Left lung (tissue), 14 donors: ENCODE data around the gene GALNS. TPM values are rescaled to one million over a fixed set of nuclear protein-coding genes. Genes with fewer than 3 reads are reported as not detected.

Source experiments
- ATAC-seq: fragments of 200-7000 bp; cut with Tn5 transposase; one replicate; pipeline ENCODE4 v1.9.1; 2020; ENCODE audit warnings: moderate library complexity
- DNase-seq, 4 donors: peaks; one replicate each; pipeline ENCODE4 v3.0.0-alpha.2; 2013 to 2020
- H3K27ac ChIP-seq, 2 donors: fragments of 200-600 bp; sonication (generic) in 1 of 2; one replicate each; pipeline versions ENCODE4 v1.5.0 to v1.8.0; 2020 to 2021
- H3K27me3 ChIP-seq, 2 donors: fragments of 200-600 bp; sonication (generic) in 1 of 2; one replicate each; pipeline versions ENCODE4 v1.5.0 to v1.8.0; 2020 to 2021
- H3K36me3 ChIP-seq, 2 donors: fragments of 200-600 bp; sonication (generic) in 1 of 2; one replicate each; pipeline versions ENCODE4 v1.5.0 to v1.8.0; 2020 to 2021
- H3K4me1 ChIP-seq, 2 donors: fragments of 200-600 bp; one replicate each; pipeline ENCODE4 v1.8.0; 2021
- H3K4me3 ChIP-seq, 2 donors: fragments of 200-600 bp; sonication (generic) in 1 of 2; one replicate each; pipeline versions ENCODE4 v1.5.0 to v1.8.0; 2020 to 2021; ENCODE audit warnings: mild to moderate bottlenecking in 1 of 2
- H3K9me3 ChIP-seq, 2 donors: fragments of 200-600 bp; sonication (generic) in 1 of 2; one replicate each; pipeline versions ENCODE4 v1.5.0 to v1.8.0; 2020 to 2021
- intact Hi-C, 2 donors: fragments of 100-400 bp; cut with DNase I; formaldehyde crosslinking; loops; one replicate each; pipeline versions ENCODE4 v1.11.2 to v1.14.2; 2022
- long read RNA-seq, 12 donors: library from polyadenylated mRNA in 2 of 12; unstranded in 2 of 12; transcript quantifications; one replicate each; pipeline ENCODE4 v2.0.0 and lab custom pipeline, GENCODE V29; 2019 to 2026
- polyA plus RNA-seq, 6 donors: library from polyadenylated mRNA; unstranded; fragments of 120-200 nt; gene quantifications; one replicate each; pipeline ENCODE4 v1.2.1, GENCODE V29; 2013; ENCODE audit not compliant: insufficient read length in 6 of 6
- total RNA-seq, 2 donors: library from RNA; stranded (reverse); fragmentation: NEBNext Ultra II Directional; extraction: Animal tissue kit (Norgen Biotek cat#: 25700); gene quantifications; one replicate each; pipeline ENCODE4 v1.2.1, GENCODE V29; 2021
- TF ChIP-seq, protein P1 (sequence below), 2 donors: fragments of 200-600 bp; sonication (generic) in 1 of 2; IDR thresholded peaks; one replicate each; pipeline versions ENCODE4 v1.5.0 to v1.8.0; 2021; ENCODE audit warnings: antibody characterized with exemption in 2 of 2
- donor health status: DM: no; HTN: yes; CAD: no.
- donor health status: DM: no; HTN: no; CAD: no.

Gene GALNS
- total RNA-seq (10 to 100 TPM; 46.3 to 46.5 TPM), polyA plus RNA-seq (10 to 100 TPM; 23.8 to 38.2 (median 29.7) TPM)
- long read RNA-seq, donor 1, partial matches to known transcripts: 0 of 1 reads
- long read RNA-seq, donor 1, other reads (novel, unspliced or antisense): 0 of 1 reads
- long read RNA-seq, donor 2, partial matches to known transcripts: 0 of 5 reads
- long read RNA-seq, donor 2, other reads (novel, unspliced or antisense): 0 of 5 reads
- long read RNA-seq, donor 3, transcript GALNS-201 (14 exons, 2,363 nt): major isoform, 9 of 9 reads
- long read RNA-seq, donor 3, partial matches to known transcripts: 0 of 9 reads
- long read RNA-seq, donor 3, other reads (novel, unspliced or antisense): 0 of 9 reads
- long read RNA-seq, donor 4, transcript GALNS-201 (14 exons, 2,363 nt): major isoform, 18 of 22 reads
- long read RNA-seq, donor 4, partial matches to known transcripts: 2 of 22 reads
- long read RNA-seq, donor 4, other reads (novel, unspliced or antisense): 1 of 22 reads
- long read RNA-seq, donor 5, partial matches to known transcripts: 0 of 4 reads
- long read RNA-seq, donor 5, other reads (novel, unspliced or antisense): 0 of 4 reads
- long read RNA-seq, donor 6, partial matches to known transcripts: 0 of 1 reads
- long read RNA-seq, donor 6, other reads (novel, unspliced or antisense): 0 of 1 reads
- long read RNA-seq, donor 7: 0 reads
- long read RNA-seq, donor 8, full-length matches to known transcripts: 6 of 6 reads
- long read RNA-seq, donor 8, partial matches to known transcripts: 0 of 6 reads
- long read RNA-seq, donor 8, other reads (novel, unspliced or antisense): 0 of 6 reads
- long read RNA-seq, donor 9: 0 reads
- long read RNA-seq, donor 10, full-length matches to known transcripts: 23 of 26 reads
- long read RNA-seq, donor 10, partial matches to known transcripts: 0 of 26 reads
- long read RNA-seq, donor 10, other reads (novel, unspliced or antisense): 3 of 26 reads
- long read RNA-seq, donor 11: 0 reads
- long read RNA-seq, donor 12, transcript GALNS-201 (14 exons, 2,363 nt): major isoform, 6 of 6 reads
- long read RNA-seq, donor 12, partial matches to known transcripts: 0 of 6 reads
- long read RNA-seq, donor 12, other reads (novel, unspliced or antisense): 0 of 6 reads

DNA sequence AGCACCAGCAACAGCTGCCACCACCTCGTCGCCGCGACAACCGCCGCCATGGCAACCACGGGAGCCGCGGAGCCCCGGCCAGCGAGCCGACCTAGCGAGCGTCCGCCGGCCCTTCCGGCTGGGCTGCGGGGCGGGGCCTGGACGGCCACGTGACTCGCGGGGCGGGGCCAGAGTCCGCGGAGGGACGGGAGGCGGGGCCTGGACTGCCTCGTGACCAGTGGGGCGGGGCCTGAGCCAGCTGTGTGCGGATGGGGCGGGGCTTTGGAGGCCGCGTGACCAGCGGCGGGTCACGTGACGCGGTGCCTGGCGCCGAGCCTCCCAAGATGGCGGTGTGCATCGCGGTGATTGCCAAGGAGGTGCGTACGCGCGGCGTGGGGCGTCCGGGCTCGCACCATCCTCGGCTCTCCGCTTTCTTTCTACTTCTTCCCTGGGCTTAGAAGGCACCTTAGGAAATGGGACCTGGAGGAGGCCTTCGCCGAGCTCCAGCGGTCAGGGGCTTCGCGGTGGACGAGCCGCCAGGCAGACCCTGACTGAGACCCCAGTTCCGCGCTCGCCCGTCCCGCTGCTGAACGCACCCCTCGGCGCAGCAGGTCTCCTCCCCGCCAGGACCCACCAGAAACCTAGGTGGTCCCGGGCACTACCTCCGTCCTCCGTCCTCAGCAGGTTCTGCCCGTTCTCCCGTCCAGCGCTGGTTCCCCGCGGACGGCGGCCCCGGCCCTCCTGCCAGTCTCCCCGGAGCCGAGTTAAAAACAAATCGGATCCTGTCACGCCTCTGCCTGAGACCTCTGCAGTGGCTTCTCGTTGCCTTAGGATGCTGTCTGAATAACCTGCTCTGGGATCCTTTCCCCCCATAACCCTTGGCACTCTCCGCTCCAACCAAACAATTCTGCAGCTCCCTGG, at the start of gene GALNS, which contains the start of gene TRAPPC2L:
TSS of gene GALNS (minus strand) at position 120 of the 900 bp plus-strand sequence. CDS start at position 50, 70 bp downstream.
TSS of gene TRAPPC2L (plus strand) at position 300 of the 900 bp plus-strand sequence. CDS start at position 324, 24 bp downstream.
- ATAC-seq (peak; percentile 98), DNase-seq (peak; percentile 94 to 99 (median 98))
- no peaks in the 10 kb centered on the region for H3K27me3 ChIP-seq
- H3K27ac ChIP-seq: peak within 1 kb of the TSS; percentile 63 to 83
- intact Hi-C loops: no loop called here
- H3K4me3 ChIP-seq: peak within 1 kb of the TSS; percentile 90 to 100
- TF ChIP-seq, protein P1, sequence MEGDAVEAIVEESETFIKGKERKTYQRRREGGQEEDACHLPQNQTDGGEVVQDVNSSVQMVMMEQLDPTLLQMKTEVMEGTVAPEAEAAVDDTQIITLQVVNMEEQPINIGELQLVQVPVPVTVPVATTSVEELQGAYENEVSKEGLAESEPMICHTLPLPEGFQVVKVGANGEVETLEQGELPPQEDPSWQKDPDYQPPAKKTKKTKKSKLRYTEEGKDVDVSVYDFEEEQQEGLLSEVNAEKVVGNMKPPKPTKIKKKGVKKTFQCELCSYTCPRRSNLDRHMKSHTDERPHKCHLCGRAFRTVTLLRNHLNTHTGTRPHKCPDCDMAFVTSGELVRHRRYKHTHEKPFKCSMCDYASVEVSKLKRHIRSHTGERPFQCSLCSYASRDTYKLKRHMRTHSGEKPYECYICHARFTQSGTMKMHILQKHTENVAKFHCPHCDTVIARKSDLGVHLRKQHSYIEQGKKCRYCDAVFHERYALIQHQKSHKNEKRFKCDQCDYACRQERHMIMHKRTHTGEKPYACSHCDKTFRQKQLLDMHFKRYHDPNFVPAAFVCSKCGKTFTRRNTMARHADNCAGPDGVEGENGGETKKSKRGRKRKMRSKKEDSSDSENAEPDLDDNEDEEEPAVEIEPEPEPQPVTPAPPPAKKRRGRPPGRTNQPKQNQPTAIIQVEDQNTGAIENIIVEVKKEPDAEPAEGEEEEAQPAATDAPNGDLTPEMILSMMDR (IDR thresholded peaks at IDR 0.05): no peak
- H3K36me3 ChIP-seq: peaks cover 0 to 37% of the 10 kb centered on the region in 2 donors
- H3K9me3 ChIP-seq: no peaks in the 10 kb centered on the region
- H3K4me1 ChIP-seq: peaks cover 21 to 64% of the 10 kb centered on the region in 2 donors

DNA sequence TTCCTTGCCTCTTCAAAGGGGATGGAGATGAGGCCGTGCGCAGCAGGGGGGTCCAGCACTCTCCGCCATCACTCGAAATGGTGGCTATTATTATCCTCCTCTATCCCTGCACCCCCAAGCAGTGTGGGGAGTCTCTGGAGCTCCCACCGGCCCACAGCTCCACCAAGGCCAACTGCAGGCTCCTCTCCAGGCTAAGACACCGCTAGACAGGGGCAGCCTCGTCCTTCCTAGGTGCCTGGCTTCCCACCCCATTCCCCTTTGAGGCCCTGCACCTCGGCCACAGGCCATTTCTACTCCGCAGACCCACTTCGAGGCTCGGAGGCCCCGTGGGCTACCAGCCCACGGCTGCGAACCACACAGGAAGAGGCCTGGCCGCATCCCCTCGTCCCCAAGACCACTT, 49.3 kb upstream of the GALNS start:
- Histone ChIP-seq H3K9me3 (no peaks in the 10 kb centered on the region), H3K27me3 (peaks cover 0 to 2% of the 10 kb centered on the region in 2 donors), H3K4me1 (peaks cover 0 to 4% of the 10 kb centered on the region in 2 donors), H3K36me3 (peaks cover 0 to 3% of the 10 kb centered on the region in 2 donors), H3K27ac (no peak overlapping the region), H3K4me3 (no peak overlapping the region)
- ATAC-seq: no peak
- TF ChIP-seq, protein P1 (IDR thresholded peaks at IDR 0.05): no peak
- no peak for DNase-seq
- intact Hi-C loops: no loop called here

GRCh38 chr16:88905563-88905962, 48.8 kb upstream of the GALNS start:
- Histone ChIP-seq H3K4me3 (no peak overlapping the region), H3K4me1 (peaks cover 0 to under 1% of the 10 kb centered on the region in 2 donors), H3K36me3 (peaks cover 0 to 8% of the 10 kb centered on the region in 2 donors), H3K27ac (no peak overlapping the region), H3K27me3 (no peaks in the 10 kb centered on the region), H3K9me3 (no peaks in the 10 kb centered on the region)
- DNase-seq (no peak), ATAC-seq (no peak)
- intact Hi-C loops: no loop called here
- TF ChIP-seq, protein P1 (IDR thresholded peaks at IDR 0.05): no peak

GRCh38 chr16:88904676-88905365, 48.1 kb upstream of the GALNS start:
- intact Hi-C loops: no loop called here

More at GRCh38 chr16:88904676-88905365, 48.1 kb upstream of the GALNS start:
- Histone ChIP-seq H3K9me3 (no peaks in the 10 kb centered on the region), H3K36me3 (peaks cover 0 to 15% of the 10 kb centered on the region in 2 donors), H3K27me3 (no peaks in the 10 kb centered on the region), H3K27ac (no peak overlapping the region), H3K4me3 (no peak overlapping the region), H3K4me1 (no peaks in the 10 kb centered on the region)
- DNase-seq: no peak
- no peak for ATAC-seq
- TF ChIP-seq, protein P1 (IDR thresholded peaks at IDR 0.05): no peak
